NCI-H446 treated with DMSO at 0.1 percent for 48 hours (cell line): ENCODE measurements around the gene CFAP157.

ENCODE experiments used
- DNase-seq: peaks from one replicate; lab custom pipeline; 2025; lab: John Stamatoyannopoulos, UW

CFAP157 gene

DNA sequence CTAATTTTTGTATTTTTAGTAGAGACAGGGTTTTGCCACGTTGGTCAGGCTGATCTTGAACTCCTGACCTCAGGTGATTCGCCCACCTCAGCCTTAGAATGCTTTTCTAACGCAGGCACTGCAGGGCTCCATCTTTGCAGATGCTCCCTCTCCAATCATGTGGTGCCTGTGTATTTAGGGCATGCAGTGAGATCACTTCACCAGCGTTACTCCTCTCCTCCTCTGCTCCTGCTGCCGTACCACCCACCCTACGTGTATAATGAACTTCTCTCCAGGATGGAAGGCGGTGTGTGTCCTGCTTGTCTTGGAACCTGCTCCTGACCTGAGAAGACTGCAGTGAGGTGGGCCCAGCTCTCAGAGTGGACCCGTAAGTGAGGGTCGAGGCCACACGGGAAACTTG, 13.6 kb upstream of the CFAP157 start:
- DNase-seq = no peak

DNA sequence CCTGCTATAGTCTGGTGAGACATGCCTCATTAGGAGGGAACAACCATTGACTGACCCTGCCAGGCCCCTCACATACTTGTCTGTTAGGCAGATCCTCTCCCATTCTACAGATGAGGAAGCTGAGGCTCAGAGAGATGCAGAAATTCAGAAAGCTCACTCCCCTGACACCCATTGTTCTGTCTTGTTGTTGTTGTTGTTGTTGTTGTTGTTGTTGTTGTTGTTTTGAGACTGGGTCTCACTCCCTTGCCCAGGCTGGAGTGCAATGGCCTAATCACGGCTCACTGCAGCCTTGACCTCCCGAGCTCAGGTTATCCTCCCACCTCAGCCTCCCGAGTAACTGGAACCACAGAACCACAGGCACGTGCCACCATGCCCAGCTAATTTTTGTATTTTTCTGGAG, 13.1 kb upstream of the CFAP157 start:
- no peak for DNase-seq

DNA sequence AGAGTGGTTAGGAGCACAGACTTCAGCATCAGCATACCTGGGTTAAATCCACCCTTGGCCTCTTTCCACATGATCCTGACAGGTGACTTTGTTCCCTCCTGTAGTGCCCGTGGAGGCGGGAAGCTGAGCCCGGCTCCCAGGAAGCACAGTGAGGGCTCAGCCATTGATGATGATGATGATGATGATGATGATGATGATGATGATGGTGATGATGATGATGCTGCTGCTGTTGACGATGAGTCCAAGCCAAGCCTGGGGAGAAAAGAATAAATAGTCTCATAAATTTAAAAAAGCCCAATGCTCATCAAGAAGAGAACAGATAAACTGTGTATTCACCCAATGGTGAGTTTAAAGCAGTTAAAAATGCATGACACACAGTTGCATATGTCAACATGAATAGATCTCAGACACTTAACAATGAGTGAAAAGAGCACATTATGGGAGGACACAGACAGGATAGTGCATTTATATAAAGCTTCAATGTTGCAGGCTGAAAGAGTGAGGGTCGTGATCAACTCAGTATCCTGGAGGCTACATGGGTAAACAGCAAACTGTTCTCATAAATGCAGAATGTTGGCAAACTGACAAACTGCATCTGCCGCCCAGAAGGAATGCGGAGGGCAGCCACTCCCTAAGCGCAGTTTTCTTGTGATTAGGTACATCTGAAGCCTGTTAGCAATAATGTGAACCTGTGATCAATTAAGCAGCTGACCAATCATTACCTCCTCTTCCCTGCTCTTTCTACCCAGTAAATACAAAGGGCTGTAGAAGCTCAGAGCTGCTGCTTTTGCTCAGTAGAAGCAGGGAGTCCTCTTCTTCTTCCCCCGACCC, 11.7 kb upstream of the CFAP157 start:
- no peak for DNase-seq

DNA sequence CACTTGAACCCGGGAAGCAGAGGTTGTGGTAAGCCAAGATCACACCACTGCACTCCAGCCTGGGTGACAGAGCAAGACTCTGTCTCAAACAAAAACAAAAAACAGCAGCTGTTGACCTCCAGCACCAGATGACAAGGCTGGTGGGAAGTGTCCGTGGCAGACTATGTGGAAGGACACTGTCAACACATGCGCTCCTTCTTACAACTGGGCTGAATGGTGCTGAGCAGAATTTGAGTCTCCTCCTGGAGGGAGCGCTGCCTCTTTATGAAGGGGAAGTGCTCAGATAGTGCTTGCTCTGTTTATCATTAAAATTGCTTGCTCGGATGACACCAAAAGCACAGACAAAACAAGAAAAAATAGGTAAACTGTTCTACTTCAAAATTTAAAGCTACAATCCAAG, 9.2 kb upstream of the CFAP157 start:
- no peak for DNase-seq

DNA sequence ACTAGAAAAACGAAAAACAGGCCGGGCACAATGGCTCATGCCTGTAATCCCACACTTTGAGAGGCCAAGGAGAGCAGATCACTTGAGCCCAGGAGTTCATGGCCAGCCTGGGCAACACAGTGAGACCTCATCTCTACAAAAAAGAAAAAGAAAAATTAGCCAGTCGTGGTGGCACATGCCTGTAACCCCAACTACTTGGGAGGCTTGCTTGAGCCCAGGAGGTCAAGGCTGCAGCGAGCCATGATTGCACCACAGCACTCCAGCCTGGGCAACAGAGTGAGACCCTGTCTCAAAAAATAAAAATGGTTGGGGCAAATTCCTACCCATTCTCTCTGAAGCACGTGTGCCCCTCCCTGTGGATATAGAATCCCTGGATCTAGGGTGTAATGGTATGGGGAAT, 8.4 kb upstream of the CFAP157 start:
- DNase-seq = no peak

DNA sequence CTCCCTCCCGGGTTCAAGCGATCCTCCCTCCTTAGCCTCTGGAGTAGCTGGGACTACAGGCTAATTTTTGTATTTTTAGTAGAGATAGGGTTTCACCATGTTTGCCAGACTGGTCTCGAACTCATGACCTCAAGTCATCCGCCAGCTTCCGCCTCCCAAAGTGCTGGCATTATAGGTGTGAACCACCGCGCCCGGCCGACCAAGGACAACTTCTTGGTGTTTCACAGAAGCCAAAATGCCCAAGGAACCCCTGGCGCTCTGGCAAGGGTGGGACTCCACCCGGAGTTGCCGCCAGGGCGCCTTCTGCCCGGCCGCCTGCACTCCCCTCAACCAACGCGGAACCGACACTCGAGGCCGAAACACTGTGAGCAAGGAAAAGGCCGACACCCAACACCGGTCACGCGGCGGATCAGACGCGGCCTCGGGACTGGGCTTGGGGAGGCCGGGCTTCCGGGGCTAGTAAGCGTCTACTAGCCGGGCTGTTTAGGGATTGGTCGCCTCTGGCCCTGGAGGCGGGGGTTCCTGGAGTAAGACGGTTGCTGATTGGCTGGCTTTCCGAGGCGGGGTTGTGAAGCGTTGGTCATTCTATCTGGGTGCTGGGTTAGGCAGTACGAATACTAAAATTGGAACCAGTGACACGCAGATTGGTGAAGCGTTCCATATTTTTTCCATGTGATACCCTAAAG, 7.7 kb upstream of the CFAP157 start:
- no peak for DNase-seq

DNA sequence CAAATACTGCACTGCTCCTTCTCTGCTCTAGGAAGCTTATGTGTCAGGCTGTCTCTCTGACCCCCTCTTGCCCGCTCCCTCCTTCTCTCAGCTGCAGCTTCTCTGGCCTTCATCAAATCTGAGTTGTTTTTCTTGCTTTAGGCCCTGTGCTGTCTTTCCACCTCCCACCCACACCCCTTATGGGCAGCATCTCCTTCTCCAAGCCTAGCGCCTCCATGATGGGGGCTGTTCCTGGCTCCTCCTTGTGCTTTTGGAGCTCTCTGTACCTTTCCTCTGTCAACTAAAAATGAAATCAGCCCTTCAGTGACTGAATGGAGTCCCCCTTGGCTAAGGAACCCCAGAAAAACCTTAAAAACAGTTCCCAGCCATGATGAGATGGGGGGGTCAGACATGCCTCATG, 6.6 kb upstream of the CFAP157 start:
- no peak for DNase-seq

DNA sequence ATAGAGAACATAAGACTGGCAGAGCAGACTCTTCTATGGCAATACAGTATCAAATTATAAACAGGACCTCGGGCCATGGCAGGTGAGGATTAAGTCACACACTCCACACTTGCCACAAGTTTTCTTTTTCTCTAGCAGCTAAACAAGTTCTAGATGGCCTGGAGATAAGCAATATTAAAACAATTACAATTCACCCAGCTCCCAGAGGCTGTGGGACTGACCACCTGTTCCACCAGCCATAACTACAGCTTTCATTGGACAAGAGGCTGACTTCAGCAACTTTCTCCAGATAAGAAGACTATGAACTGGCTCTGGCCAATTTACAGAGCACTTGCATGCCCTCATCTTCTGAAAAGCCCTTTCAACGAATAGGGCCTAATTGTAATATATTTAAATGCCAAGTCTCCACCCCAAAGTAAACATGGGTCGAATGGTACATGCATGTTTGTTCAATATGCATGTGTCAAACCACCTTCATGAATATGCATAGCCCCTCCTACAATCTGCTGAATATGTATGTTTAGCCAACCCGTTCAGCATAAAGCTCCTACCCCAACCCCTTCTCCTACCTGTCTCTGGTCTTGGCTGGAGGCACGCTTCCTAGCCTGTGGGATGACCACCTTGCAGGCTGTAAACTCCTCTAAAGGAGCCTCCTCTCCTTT, 6.1 kb upstream of the CFAP157 start:
- DNase-seq = no peak

DNA sequence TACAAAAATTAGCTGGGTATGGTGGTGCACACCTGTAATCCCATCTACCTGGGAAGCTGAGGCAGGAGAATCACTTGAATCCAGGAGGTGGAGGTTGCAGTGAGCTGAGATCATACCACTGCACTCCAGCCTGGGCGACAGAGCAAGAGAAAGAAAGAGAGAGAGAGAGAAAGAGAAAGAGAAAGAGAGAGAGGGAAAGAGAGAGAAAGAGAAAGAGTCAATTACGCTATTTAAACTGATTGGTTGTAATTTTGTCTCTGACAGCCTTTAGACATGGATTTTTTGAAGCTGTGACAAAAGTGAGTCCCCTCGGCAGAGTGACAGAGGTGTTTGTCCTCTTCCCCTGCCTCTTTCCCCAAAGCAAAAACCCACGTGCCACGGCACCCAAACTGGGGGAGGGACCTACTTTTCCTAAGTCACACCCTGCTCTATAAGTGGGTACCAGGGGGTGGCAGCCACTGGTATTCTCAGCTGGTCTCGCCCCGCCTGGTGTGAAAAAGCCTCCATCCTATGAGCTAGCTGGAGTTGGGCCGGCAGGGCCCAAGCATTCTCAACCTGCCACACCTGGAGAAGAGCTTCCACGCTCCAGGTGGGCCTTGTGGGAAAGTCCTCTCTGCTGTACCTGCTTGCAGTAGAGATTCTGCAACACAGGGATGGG, 3.4 kb upstream of the CFAP157 start:
- no peak for DNase-seq

DNA sequence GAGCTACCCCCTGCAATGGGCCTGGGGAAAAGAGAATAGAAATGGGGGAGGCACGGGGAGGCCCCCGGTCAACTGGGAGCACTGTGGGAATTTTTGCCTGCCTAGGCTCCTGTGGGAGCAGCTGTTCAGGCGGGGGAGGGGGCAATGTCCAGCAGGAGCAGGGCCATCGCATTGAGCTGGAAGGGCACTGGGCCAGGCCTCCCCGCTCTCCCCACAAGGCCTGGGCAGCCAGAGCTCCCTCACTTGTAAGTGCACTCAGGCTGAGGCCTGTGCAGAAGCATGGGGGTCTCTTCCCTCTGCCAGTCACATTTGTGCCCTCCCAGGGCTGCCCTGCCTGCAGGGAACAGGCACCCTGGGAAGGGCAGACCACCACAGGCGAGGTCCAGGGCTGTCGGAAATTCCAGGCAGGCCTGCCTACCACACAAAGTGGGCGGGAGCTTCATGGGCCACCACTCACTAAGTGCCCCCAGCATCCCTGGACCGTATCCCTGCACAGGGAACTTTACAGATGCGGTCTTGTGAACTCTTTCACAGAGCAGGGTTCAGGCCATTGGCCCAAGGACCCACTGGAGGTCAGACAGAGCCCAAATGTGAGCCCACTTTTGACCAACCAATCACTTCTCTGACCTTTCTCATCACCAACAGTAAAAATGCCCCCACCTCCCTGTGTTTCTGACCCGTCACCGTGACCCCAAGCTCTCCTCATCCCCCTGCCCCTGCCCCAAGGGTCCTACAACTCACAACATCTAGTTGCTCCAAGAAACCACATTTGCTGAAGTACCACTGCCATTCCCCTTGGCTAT, 1.0 kb upstream of the CFAP157 start:
- no peak for DNase-seq

DNA sequence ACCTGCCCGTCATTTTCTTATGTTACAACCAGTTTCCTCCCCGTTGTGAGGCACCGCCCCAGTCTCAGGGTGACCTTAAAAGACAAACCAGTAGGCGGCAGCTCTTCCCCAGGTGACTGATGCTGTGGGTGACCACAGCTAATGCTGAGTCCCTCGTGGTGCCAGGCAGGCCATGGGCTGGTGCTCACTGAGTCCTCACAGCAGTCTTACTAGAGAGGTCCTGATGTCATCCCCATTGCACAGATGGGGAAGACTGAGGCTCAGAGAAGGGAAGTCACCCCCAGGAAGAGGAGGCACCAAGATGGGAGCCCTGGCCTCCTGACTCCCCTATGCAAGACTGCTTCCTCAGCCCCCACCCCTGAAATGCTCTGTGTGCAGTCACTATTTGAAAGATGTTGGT, 978 bp downstream of the CFAP157 start:
- no peak for DNase-seq

DNA sequence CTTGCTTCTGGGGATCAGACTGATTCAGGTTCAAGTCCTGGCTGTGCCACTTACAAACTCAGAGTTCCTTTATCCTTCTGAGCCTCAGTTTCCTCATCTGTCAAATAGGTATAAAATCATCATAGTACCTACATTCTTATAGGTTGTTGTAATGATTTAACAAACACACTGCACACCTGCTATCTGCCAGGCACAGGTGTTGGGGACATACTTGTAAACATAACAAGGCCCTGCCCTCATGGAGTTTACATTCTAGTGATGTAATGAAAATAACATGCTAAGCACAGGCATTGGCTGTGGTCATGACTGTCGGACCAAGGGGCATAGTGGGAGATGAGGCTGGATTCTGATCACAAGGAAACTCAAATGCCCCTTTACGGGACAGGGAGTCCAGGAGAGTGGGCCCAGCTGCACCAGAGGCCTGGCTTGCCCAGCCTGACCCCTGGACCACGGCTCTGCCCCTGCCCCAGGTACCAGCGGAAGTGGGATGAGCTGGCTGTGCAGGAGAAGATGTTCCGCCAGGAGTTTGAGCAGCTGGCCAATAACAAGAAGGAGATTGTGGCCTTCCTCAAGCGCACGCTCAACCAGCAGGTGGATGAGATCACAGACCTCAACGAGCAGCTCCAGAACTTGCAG, 2.3 kb downstream of the CFAP157 start:
- DNase-seq = no peak

DNA sequence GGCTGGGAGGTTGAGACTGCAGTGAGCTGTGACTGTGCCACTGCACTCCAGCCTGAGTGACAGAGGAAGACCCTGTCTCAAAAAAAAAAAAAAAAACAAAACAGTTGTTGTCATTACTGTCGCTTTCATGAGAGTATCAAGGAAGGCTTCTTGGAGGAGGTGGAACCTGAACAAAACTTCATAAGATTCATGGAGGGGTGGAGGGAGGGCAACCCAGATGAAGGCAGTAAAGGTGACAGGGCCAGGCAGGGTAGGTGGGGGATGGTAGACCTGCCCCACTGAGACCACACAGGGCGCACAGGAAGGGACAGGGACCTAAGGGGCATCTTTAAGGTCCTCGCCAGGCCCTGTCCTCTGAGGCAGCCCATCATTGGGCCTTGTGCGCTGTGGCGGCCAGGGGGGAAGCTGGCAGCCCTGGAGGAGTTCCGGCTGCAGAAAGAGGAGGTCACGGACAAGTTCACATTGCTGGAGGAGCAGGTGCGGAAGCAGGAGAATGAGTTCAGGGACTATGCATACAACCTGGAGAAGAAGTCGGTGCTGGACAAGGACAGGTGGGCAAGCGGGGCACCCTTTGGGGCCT, 3.5 kb downstream of the CFAP157 start:
- DNase-seq = no peak

DNA sequence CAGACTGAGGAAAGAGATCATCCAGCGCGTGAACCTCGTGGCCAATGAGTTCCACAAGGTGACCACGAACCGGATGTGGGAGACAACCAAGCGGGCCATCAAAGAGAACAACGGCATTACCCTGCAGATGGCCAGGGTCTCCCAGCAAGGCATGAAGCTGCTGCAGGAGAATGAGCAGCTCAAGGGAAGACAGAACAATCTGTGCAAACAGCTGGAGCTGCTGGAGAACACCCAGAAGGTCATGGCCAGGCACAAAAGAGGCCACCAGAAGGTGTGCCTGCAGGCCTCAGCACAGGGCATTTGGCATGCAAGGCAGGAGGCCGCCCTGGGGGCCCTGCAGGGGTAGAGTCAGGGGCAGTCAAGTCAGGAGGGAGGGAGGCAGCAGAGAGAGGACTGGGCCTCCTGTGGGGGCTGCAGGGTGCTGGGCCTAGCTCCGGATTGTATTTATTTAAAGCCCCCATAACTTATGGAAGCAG, 4.5 kb downstream of the CFAP157 start:
- no peak for DNase-seq

DNA sequence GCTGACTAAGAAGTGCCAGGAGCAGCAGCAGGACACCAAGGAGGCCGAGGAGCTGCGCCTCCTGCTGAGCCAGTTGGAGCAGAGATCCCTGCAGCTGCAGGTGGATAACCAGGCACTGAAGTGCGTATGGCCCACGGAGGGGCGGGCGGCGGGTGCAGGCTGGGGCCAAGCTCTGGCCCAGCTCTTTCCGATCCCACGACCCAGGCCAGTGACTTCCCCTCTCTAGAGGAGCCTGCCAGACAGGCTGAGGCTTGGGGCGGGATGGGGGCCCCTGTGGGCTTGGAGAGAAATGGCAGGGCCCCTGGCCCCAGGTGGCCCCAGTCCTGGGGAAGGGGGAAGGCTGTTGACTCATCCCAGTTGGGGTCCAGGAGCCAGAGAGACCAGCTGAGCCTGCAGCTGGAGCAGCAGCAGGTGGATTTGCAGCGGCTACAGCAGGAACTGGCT, 5.1 kb downstream of the CFAP157 start:
- no peak for DNase-seq

DNA sequence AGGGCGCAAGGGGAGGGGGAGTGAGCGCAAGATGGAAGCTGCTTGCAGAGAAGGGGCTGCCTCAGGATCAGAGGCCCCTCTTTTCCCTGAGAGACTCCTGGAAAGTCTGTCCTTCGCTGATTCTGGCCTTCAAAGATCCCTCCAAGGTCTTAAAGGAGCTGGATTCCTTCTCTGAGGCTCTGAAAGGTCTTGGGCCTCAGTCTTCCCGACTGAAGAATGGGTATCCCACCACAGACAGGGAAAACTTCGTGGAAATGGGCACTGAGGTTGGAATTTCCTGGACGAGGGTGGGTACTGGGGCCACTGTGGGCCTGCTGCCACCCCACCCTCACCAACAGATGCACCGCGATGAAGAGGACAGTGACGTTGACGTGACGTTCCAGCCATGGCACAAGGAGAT, 5.6 kb downstream of the CFAP157 start:
- DNase-seq = no peak

DNA sequence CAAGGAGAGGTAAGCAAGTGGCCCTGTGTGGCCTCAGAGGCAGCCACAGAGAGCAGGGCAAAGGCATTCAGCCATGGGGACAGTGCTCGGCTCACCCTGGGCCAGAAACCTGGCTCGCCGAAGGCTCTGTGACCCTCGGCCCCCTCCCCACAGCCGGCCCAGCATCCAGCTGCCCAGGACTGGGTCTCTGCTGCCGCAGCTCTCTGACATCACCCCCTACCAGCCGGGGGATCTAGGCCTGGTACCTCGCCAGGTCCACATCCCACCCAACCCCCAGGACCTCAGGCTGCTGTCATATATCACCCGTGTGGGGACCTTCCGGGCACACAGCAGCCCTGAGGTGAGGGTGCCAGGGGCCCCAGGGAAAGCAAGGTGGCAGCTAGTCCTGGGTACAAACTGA, 6.1 kb downstream of the CFAP157 start:
- no peak for DNase-seq

DNA sequence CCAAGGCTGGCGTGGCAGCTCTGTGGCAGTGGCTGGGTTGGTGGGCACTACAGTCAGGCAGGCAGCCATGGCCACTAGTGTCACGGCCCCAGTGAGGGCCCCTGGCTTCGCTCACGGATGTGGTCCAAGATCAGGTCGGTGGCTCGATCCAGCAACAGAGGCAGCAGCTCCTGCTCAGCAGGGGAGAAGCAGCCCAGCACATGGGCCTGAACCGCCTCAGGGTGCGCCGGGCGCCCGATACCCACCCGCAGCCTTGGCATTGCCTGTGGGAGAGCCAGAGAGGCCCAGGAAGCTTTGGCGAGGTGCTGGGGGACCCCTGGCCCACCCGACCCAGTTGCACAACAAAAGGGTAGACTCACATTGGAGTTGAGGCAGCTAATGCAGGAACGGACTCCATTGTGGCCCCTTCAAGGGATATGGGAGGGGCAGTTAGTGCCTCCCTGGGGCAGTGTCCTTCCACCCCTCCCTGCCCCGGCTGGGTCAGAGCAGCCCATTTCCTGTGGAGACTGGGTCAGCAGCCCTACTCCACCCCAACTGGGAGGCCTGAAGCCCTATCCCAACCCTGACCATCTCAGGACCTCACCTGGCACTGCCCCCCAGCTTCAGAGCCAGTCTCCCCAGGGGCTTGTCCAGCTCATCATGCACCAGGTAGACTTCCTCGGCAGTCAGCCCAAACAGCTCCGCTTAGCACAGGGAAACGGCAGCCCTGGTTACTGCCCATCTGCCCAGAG, 7.4 kb downstream of the CFAP157 start:
- DNase-seq = no peak

DNA sequence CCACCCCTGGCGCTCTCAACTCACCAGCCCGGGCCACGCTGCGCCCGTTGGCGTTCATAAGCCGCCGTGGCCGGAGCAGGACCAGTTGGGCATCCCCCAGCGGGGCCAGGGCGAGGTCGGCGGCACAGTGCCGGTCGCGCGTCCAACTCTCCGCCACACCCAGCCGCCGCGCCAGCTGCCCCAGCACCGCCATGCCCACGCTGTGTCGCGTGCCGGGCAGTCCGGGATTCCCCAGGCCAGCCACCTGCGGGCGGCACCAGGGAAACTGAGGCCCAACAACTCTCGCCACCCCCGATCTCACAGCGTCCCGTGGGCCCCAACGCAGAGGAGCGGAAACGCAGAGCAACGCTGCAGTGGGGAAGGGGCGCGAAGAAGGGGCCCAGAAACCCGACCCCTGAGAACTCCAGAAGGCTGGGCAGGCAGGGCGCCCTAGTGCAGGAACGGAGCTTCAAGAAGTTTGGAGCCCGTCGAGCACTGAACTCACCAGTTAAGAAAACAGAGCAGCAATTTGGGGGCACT, 8.2 kb downstream of the CFAP157 start:
- DNase-seq = no peak
